A549 (cell line): ENCODE measurements around the gene VAMP7.
"Not testable (repeated sequence)": the region's sequence is repeated elsewhere in the genome, so short reads cannot be mapped to it uniquely, and the experiment has no call there.

Experiments
- CHD2 ChIP-seq: fragments of 150-350 bp; IDR thresholded peaks from 2 replicates; pipeline ENCODE4 v1.6.1; 2014; ENCODE audit warnings: low read length; ENCODE audit not compliant: partially characterized antibody
- CTCF ChIP-seq: fragments of >200 bp; sonication (Bioruptor Twin); formaldehyde crosslinking; IDR thresholded peaks from 3 replicates; pipeline ENCODE4 v1.5.1; 2016
- EP300 ChIP-seq, 2 experiments: fragments of >200 bp; sonication (Bioruptor Twin); formaldehyde crosslinking; IDR thresholded peaks; 2 replicates in 1 of 2; 3 replicates in 1 of 2; pipeline ENCODE4 v1.6.1; 2016 to 2017
- FOSL2 ChIP-seq, 2 experiments: fragments of 450-650 bp in 1 of 2; fragments of >200 bp in 1 of 2; sonication (Bioruptor Twin) in 1 of 2; formaldehyde crosslinking; IDR thresholded peaks; 2 replicates each; pipeline versions ENCODE4 v1.5.0 to v1.6.1; 2016 to 2020; ENCODE audit warnings: mild to moderate bottlenecking in 1 of 2, moderate library complexity in 1 of 2
- POLR2AphosphoS2 ChIP-seq: conservative IDR thresholded peaks from 2 replicates; pipeline ENCODE4 v1.6.1; 2012; ENCODE audit warnings: low read length, improper control_type of control experiment, inconsistent platforms
- RFX5 ChIP-seq: fragments of 450-650 bp; IDR thresholded peaks from 2 replicates; pipeline ENCODE4 v1.7.1; 2014; ENCODE audit warnings: antibody characterized with exemption, mild to moderate bottlenecking, moderate library complexity
- TF ChIP-seq, protein P1 (sequence below): fragments of 150-350 bp; IDR thresholded peaks from 2 replicates; pipeline ENCODE4 v1.6.1; 2014; ENCODE audit warnings: low read depth, mild to moderate bottlenecking, low read length

GRCh38 chrX:155971658-155972057, 90.5 kb downstream of the VAMP7 start:
- not testable (repeated sequence) for TF ChIP-seq CTCF; FOSL2 (IDR thresholded peaks at IDR 0.05); FOSL2 (CRISPR knock-in tag; IDR thresholded peaks at IDR 0.05); POLR2AphosphoS2; RFX5; EP300 (IDR thresholded peaks at IDR 0.05); CHD2
- TF ChIP-seq, protein P1, sequence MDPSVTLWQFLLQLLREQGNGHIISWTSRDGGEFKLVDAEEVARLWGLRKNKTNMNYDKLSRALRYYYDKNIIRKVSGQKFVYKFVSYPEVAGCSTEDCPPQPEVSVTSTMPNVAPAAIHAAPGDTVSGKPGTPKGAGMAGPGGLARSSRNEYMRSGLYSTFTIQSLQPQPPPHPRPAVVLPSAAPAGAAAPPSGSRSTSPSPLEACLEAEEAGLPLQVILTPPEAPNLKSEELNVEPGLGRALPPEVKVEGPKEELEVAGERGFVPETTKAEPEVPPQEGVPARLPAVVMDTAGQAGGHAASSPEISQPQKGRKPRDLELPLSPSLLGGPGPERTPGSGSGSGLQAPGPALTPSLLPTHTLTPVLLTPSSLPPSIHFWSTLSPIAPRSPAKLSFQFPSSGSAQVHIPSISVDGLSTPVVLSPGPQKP: not testable (repeated sequence)
